ELF-1 (cell line): ENCODE data around the gene CDC34.

Experiments
- DNase-seq: peaks from one replicate; pipeline ENCODE4 v3.0.0-alpha.2; 2016; ENCODE audit warnings: low read depth, low spot score

CDC34 gene

DNA sequence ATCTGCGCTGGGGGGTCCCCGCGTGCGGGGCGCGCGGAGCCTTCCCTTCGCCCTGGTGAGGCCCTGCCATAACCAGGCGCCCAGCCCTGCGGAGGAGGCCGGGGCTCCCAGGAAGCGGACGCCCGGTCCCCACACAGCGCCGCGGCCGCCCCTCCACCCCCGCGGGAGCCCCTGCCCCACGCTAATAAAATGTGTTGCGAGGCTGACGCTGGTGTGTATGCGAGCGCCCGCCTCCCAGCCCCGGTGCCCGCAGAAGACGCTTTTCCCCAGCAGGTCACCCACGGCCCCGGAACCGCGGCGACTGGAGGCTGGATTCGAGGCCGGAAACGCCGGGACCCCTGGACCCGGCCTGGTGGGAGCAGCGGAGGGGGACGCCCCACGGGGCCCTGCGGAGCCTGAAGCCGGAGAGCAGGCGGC is 12.1 kb upstream of the CDC34 start:
- no peak for DNase-seq

DNA sequence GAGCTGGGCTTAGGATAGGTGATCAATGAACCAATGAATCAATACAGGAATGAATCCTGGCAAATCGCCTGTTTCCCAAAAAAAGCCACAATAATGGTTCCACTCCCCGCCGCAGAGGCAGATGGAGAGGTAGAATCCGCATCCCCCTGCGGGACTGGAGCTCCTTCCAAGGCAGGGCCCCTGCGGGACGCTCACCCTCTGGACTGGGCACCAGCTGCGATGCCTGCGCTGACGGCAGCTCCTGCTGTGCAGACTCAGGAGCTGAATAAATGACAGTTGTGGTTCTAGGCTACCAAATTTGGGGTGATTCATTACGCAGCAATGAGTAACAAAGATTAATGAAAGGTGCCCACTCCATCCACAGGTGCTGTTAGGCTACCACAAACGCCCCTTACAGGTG is 8.8 kb upstream of the CDC34 start:
- no peak for DNase-seq

DNA sequence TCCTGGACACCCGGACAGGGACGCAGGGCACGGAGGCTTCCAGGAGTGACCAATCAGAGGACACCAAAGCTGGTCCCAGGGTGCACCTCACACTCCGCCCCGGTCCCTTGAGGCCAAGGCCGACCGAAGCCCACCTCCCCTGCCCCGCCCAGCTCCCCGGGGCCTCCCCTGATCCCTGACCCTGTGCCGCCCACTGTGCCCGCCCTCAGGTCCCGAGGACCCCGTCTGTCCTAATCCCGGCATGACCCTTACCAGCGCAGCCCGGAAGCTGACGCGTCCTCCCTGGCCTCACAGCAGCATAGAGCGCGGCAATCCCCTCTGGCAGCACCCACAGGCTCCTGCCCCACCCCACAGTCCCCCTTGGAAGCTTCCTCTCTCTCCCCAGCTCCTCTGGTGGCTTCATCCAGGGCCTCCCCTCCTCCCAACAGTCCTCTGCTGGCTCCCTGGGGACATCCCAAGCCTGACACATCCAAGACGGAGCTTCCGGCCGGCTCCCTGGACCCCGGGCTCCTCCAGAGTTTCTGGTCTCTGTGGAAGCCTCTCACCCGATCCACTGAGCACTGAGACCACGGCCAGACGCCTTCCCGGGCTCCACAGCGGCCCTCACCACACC is 7.4 kb upstream of the CDC34 start:
- peak; percentile 49 for DNase-seq

DNA sequence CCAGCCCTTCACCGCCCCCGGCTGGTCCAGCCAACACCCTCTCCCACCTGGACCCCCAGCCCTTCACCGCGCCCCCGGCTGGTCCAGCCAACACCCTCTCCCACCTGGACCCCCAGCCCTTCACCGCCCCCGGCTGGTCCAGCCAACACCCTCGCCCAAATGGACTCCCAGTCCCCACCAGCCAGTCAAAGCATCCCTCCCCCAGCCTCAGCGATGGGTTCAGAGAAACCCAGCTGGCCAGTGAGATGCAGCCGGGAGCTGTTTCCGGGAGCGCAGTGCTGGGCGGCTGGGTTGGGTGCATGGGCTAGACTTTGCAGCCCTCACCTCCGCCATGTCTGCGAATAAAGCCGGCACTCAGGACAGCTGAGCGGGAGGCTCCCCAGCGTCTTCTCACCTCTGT is 6.5 kb upstream of the CDC34 start:
- no peak for DNase-seq

DNA sequence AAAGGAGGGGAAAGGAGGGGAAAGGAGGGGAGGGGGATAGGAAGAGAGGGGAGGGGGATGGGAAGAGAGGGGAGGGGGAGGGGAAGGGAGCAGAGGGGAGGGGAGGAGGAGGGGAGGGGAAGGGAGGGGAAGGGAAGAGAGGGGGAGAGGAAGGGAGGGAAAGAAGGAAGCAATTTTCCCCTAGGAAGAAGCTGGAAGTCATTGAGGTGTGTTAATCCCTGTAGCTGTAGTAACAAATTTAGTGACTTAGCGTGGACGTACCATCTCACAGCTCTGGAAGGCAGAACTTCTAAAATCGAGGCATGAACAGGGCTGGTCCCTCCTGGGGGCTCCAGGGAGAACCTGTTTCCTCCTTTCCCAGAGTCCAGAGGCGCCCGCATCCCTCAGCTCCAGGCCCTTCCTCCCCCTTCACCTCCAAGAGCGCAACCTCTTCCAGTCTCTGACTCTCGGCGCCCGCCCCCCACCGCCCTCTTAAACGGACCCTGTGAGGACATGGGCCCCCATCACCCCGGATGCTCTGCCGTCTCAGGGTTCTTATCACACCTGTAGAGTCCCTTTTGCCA is 5.6 kb upstream of the CDC34 start:
- DNase-seq: no peak

DNA sequence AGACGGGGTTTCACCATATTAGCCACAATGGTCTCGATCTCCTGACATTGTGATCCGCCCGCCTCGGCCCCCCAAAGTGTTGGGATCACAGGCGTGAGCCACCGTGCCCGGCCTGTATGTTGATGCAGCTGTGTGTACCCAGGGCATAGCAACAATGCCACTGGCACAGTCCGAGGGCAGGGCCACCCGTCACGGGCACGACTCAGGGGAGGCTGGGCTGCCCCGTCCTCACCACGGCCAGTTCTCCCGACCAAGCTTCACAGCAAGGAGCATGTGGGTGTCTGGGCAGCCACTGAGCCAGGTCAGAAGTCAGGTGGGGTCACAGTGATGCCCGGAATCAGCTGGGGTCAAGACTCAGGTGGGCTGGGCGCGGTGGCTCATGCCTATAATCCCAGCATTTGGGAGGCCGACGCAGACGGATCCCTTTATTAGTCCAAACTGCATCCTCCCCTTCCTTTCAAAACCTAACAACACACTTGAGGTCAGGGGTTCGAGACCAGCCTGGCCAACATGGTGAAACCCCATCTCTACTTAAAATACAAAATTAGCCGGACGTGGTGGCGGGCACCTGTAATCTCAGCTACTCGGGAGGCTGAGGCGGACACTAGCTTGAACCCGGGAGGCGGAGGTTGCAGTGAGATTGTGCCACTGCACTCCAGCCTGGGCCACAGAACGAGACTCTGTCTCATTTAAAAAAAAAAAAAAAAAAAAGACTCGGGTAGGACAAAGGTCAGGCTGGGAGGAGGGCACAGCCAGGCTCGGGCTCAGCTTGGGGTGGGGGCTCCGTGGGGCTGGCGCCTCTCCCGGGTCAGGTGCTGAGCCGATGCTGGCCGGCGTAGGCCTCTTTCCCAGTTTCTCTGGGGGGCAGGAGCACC is 1.2 kb upstream of the CDC34 start:
- DNase-seq: no peak

DNA sequence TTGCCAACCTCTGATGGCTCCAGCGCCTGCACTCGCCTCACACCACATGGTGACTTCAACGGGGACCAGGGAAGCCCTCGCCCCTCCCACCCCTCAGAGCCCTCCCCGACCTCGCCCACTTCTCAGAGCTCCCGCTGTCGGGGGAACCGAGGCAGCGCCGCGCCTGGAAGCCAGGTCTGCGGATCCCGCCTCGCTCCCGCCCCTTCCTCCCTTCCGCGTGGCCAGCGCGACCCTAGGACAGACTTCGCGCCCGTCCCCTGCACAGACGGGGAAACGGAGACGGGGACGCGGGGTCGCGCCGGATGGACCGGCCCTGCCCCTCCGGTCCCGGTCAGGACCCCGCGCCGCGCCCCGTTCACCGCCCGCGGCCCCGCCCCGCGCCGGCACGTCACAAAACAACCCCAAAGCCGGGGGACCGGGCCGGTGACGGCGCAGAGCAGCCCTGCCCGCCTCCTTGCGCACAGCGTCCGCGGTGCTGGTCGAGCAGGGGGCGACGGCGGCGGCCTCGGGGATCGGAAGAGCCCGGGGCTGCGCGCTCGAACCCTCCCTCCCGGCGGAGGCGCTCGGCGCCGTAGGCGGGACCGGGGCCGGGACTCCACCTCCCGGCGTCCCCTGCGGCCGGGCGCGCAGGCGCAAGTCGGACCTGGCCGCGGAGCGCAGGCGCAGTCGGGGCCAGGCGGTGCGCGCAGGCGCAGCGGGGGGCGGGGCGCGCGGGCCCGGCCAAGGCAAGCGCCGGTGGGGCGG is 379 bp upstream of the CDC34 start:
- peak; percentile 88 for DNase-seq

DNA sequence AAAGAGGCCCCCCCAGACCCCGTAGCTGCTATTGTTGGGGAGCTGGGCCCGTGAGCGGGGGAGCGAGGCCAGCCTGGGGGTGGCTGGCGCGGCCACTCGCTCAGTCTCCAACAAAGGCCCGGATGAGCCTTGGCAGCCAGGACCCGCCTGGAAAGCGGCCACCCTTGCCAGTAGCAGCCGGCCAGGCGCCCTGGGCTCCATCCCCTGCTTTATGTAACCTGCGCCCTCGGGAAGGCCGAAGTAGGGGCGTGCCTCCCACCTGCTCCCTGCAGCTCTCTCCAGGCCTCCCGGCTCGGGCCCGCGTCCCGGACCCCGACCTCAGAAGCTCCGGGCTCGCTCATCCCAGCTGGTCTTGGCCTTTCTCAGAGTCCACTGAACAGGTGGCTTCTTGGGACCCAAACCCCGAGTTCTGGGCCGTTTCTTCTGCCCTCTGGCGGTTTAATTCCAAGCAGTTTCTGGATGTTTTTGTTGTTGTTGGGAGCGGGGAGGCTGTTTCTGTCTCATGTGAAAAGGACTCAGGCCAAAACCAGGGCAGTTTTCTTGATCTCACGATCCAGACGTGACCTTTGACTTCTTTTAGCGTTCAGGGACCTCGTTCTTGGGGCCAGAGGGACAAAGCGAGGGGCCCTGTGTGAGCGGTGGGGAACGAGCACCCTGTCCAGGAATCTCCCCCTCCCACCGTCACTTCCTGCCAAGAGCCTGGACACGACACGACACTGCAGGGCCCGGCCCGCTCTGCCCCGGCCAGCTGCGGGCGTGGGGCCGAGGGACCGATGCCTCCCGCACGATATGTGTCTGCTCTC is 1.2 kb downstream of the CDC34 start:
- DNase-seq: peak; percentile 80

DNA sequence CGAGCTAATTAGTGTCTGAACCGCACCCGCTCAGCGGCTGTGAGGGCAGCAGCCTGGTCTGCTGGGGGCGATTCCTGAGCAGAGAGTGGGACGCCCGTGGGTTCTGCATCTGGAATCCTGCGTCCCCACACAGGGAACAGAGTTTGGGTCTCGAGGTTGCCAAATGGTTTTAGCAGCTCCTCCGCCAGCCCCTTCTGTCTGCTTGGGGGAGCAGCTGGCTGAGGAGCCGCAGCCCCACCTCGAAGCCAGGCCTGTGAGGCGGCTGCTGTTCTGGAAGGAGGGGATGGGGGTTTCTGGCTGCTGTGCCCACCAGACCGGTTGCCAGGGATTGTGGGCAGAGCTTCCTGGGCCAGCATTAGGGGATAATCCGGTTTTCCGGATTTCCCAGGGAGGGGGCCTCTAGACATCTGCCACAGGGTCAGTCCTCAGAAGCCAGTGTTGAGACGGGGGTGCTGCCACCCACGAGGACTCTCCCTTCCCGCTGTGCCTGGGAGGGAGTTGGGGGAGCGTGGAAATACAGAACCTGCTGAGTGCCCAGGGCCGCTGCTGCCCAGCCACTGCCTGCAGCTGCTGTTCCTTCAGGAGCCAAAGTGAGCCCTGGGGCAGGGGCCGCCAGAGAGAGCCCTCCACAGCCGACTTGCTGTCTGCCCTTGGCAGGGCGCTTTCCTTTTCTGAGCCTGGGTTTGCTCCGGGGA is 2.0 kb downstream of the CDC34 start:
- DNase-seq: no peak

DNA sequence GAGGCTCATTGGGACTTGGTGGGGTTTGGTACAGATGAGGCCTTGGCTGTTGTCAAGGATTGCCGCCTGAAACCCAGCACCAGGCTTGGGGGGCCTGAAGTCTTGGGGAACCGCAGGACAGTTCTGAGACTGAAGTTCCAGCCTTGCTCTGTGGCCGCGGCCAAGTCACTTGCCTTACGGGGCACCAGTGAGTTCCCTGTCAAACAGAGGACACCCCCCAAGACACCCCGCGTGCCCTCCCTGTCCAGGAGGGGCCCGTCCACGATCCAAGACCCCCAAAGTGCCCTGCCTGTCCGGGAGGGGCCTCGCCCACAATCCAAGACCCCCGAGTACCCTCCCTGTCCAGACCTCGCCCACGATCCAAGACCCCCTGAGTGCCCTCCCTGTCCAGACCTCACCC is 2.5 kb downstream of the CDC34 start:
- no peak for DNase-seq

DNA sequence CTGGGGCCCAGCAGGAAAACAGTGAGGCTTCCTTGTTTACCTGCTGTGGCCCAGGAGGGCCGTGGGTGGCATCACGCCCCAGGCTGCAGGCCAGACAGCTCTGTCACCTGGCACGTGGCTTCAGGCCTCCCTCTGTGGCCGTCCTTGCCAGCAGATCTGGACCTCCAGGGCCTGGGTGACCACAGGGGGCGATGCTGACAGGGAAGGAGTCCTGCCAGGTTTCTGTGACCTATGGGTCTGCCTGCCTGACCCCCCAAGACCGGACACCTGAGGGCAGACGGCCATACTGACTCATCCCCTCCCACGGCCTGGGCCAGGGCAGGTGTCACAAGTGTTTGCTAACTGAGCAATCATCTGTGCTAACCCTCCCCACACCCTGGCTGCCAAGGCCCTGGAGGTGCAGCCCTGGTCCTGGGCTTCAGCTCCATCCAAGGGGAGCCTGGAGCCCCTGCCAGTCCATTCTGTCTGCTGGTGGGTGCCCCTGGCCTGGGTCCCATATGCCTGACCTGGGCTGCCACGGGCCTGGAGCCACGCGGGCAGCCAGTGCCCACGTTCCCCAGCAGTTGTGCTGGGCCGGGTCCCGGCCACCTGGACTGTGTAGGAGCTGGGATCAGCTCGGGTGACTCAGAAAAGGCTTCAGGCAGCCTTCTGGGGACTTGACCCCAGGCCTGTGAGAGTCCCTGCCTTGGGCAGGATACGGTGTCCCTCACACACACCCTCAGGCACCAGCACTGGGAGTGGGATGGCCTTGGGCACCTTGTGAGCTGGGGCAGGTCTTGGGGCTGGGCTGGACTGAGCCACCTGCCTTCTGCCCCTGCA is 3.7 kb downstream of the CDC34 start:
- no peak for DNase-seq

DNA sequence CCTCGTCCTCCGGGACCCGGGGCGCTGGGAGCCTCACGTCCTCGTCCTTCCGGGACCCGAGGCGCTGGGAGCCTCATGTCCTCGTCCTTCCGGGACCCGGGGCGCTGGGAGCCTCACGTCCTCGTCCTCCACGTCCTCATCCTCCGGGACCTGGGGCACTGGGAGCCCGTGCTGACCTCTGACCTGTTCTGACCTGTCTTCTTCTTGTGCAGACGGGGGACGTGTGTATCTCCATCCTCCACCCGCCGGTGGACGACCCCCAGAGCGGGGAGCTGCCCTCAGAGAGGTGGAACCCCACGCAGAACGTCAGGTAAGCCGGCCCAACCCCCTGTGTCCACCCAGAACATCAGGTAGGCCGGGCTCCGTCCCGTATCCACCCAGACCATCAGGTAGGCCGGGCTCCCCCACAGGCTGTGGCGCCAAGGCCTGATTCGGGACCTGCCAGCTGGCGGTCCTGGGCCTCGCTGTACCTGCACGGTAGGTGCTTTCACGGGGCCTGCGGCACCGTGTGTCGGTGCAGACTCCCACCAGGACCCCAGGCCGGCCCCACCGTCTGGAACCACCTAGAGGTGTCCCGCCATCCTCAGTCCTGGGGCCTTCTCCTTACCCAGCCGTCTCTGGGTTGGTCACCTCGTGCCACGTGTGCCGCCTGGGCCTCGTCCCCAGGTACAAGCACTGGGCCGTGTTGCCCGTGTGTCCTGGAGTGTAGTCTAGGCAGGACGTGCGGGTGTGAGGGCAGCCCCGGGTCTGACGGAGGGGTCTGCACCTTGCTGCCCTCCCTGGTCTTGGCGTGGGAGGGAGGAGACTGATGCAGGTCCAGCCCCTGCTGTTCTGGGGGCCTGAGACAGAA is 4.7 kb downstream of the CDC34 start:
- no peak for DNase-seq

DNA sequence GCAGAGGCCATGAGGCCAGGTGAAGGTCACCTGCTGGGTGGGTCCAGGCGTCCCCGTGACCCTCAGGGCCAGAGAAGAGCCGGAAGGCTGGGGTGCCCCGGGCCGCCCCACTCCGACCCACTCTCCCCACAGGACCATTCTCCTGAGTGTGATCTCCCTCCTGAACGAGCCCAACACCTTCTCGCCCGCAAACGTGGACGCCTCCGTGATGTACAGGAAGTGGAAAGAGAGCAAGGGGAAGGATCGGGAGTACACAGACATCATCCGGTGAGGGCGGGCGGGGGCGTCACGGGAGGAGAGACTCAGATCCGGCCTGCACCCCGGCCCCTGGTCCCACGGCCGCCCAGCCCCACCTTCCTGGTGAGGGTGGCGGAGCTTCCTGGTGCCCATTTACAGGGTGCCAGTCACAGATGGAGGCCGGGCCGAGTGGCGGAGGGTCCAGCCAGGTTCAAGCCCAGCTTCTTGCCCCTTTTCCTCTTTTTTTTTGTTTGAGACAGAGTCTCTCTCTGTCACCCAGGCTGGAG is 5.4 kb downstream of the CDC34 start:
- DNase-seq: no peak

DNA sequence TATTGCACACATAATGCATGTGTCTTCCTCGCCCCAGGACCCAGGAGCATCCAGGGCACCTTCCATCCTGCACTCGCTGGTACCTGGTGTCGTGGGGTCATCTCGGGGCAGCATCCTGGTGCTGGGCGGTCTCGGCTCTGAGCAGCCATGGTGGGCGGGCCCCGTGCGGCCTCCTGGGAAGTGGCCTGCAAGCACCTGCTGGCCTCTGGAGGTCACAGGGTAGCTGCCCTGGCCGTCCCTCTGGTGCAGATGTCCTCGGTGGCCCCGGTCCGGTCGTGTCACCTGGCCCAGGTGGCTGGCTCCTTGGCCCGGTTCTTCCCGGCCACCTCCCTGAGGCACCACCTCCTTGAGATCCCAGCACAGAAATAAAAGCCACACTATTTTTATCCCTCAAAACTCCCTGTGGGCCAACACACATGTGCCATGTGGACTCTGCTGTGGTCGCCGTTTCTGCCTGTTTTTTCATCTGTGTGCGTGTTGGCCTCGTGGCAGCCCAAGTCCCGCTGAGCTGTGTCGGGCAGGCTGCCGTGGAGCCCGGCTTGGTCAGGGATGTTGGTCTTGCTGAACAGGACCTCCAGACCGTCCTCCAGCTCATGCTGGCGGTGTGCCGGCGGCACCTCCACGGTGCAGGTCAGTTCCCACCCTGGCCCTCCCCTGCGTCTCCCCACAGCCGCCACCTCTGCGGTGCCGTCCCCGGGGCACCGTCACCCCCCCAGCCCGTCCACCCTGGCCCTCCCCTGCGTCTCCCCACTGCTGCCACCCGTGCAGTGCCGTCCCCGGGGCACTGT is 7.3 kb downstream of the CDC34 start:
- no peak for DNase-seq

DNA sequence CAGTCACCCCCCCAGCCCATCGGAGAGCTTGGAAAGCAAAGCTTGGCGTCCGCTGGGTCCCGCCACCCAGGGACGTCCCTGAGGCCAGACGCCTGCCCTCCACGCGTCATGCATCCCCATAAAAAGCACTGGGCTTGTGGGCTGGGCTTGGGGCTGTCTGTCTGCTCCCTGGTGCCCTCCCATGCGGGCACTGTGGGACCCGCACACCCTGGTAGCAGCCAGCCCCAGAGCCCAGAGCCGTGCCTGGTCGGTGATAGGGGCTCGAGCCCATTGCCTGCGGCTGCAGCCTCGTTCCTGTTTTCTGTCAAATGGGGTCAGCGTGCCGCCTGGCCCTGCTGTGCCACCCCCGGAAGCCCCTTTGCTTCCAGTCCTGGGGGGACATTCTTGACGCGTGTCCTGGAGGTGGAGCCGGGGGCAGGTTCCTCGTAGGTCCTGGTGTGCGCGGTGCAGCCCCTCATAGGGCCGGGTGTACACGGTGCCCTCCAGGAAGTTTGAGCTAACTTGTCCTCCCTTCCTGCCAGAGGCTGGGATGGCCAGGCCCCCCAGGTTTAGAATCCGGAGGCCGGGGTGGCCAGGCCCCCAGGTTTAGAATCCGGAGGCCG is 8.0 kb downstream of the CDC34 start:
- DNase-seq: no peak

DNA sequence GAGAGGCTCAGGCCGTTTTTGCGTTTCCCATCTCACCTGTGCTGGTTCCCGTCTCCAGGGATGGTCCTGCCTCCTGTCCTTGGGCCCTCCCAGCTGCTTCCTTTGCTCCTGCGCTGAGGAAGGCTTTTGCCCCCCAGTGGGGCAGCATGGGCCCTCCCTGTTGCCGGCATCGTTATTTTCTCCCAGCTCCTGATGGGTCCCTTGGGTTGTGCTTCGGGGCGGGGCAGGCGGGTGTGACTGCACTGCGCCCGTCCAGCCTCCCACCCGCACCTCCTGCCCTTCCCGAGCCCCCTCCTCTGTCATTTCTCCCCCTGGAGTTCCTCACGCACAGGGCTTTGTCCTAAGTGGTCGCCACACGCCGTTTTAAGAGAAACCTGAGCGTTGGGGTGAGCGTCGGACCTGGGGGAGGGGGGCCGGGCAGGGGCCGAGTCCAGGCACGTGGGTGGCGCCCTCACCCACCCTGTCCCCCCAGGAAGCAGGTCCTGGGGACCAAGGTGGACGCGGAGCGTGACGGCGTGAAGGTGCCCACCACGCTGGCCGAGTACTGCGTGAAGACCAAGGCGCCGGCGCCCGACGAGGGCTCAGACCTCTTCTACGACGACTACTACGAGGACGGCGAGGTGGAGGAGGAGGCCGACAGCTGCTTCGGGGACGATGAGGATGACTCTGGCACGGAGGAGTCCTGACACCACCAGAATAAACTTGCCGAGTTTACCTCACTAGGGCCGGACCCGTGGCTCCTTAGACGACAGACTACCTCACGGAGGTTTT is 9.5 kb downstream of the CDC34 start:
- no peak for DNase-seq

DNA sequence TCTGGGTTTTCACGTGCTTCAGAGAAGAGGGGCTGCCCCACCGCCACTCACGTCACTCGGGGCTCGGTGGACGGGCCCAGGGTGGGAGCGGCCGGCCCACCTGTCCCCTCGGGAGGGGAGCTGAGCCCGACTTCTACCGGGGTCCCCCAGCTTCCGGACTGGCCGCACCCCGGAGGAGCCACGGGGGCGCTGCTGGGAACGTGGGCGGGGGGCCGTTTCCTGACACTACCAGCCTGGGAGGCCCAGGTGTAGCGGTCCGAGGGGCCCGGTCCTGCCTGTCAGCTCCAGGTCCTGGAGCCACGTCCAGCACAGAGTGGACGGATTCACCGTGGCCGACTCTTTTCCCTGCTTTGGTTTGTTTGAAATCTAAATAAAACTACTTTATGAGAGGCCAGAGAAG is 10.1 kb downstream of the CDC34 start:
- no peak for DNase-seq
